H1 (cell line): ENCODE data around the gene KRTAP10-12.
A peak's percentile ranks its signal among the peaks of the same experiment; 100 is the strongest.

Source experiments
- BACH1 ChIP-seq: IDR thresholded peaks from 2 replicates; pipeline ENCODE4 v1.6.1; 2012; ENCODE audit warnings: low read length, improper control_type of control experiment
- MAFK ChIP-seq: IDR thresholded peaks from 2 replicates; pipeline ENCODE4 v1.6.1; 2012; ENCODE audit warnings: low read depth, mild to moderate bottlenecking, improper control_type of control experiment, low read length
- POLR2A ChIP-seq, 2 experiments: IDR thresholded peaks; 1 replicate in 1 of 2; 2 replicates in 1 of 2; pipeline ENCODE4 v1.6.1; 2011; ENCODE audit warnings: low read depth in 2 of 2, low read length in 2 of 2, mild to moderate bottlenecking in 2 of 2; ENCODE audit errors: control extremely low read depth in 1 of 2
- POLR2AphosphoS5 ChIP-seq: IDR thresholded peaks from 2 replicates; pipeline ENCODE4 v1.6.1; 2011; ENCODE audit warnings: low read depth, low read length
- SIX5 ChIP-seq: IDR thresholded peaks from 2 replicates; pipeline ENCODE4 v1.6.1; 2011; ENCODE audit warnings: mild to moderate bottlenecking, low read depth, low read length
- SRF ChIP-seq: IDR thresholded peaks from 2 replicates; pipeline ENCODE4 v1.6.1; 2011; ENCODE audit warnings: mild to moderate bottlenecking, low read depth, low read length, moderate library complexity
- SUZ12 ChIP-seq: fragments of 200-600 bp; sonication (generic); IDR thresholded peaks from 2 replicates; pipeline ENCODE4 v1.6.1; 2012; ENCODE audit warnings: mild to moderate bottlenecking, inconsistent platforms, low read length, moderate library complexity, mixed read lengths
- TF ChIP-seq, protein P1 (sequence below), 3 experiments: IDR thresholded peaks; 1 replicate in 2 of 3; 2 replicates in 1 of 3; pipeline versions ENCODE4 v1.5.1 to v1.6.1; 2011; ENCODE audit warnings: low read length in 3 of 3, mild to moderate bottlenecking in 3 of 3, inconsistent platforms in 2 of 3, low read depth in 1 of 3, moderate library complexity in 1 of 3; ENCODE audit not compliant: insufficient read depth in 1 of 3; ENCODE audit errors: control extremely low read depth in 1 of 3

DNA sequence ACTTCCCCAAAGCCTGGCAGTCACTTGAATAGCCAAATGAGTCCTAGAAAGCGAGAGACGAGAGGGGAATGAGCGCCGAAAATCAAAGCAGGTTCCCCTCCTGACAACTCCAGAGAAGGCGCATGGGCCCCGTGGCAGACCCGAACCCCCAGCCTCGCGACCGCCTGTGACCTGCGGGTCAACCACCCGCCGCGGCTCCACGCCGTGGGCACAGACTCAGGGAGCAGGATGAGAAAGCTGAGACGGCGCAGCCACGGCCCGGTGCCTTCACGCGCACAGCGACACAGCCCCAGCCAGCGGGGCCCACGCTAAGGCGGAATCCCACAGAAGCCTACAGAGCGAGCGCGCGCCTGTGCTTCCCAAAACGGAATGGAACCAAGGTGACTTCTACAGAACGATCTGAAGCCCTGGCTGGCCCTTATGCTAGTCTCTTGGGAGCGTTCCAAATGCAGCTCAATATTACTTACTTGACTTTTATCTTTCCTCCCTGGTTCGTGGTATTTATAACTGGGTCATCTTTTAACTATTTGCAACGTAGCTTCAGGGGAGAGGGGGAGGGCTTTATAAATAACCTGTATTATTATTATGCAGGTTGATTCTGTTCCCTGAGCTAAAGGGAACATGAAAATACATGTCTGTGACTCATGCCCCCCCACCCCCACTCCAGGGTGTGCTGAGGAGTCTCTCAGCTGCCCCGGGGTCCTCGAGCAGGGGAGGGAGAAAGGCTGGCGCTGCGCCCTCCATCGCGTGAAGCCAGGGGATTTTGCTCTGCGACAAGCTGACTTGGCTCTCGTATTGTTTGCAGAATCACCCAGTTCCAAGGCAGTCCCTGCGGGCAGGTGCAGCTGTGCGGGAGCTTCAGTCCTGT is 12.7 kb downstream of the KRTAP10-12 start:
- TF ChIP-seq POLR2A (IDR thresholded peaks at IDR 0.05; ENCODE audit: control extremely low read depth in 1 of 2, low read depth in 2 of 2, low read length in 2 of 2) (no peak), SUZ12 (peak; percentile 91), SIX5 (no peak), POLR2AphosphoS5 (no peak), SRF (no peak), MAFK (no peak), BACH1 (no peak)
- TF ChIP-seq, protein P1, sequence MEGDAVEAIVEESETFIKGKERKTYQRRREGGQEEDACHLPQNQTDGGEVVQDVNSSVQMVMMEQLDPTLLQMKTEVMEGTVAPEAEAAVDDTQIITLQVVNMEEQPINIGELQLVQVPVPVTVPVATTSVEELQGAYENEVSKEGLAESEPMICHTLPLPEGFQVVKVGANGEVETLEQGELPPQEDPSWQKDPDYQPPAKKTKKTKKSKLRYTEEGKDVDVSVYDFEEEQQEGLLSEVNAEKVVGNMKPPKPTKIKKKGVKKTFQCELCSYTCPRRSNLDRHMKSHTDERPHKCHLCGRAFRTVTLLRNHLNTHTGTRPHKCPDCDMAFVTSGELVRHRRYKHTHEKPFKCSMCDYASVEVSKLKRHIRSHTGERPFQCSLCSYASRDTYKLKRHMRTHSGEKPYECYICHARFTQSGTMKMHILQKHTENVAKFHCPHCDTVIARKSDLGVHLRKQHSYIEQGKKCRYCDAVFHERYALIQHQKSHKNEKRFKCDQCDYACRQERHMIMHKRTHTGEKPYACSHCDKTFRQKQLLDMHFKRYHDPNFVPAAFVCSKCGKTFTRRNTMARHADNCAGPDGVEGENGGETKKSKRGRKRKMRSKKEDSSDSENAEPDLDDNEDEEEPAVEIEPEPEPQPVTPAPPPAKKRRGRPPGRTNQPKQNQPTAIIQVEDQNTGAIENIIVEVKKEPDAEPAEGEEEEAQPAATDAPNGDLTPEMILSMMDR (IDR thresholded peaks at IDR 0.05; ENCODE audit: control extremely low read depth in 1 of 3, insufficient read depth in 1 of 3, low read depth in 1 of 3, low read length in 3 of 3), result no peak
